ENCODE measurements around the gene MFRP. TPM values are rescaled to one million over a fixed set of nuclear protein-coding genes. Genes with fewer than 3 reads are reported as not detected.

Gene MFRP
- total RNA-seq, 1 experiment from 2014 or later: not detected

GRCh38 chr11:119300198-119300964 lies 46.1 kb downstream of the MFRP start:
- Mint-ChIP-seq H3K9me3 (no peaks in the 10 kb centered on the region), H3K4me1 (no peaks in the 10 kb centered on the region), H3K36me3 (peaks cover 71% of the 10 kb centered on the region), H3K27me3 (ENCODE audit: low read depth) (no peaks in the 10 kb centered on the region), H3K4me3 (no peak overlapping the region), H3K27ac (no peak overlapping the region; the same call in 1 of the 2 replicates)
- ChIA-PET CTCF (interaction anchor here (0.9 to 2.1 kb wide), 2 partner anchors 16 to 40 kb away, joined by 3 to 5 read pairs; no protein-coding TSS in a partner anchor), POLR2A (no interaction called here)
- ATAC-seq (no peak), DNase-seq (ENCODE audit: low spot score) (no peak)
- TF ChIP-seq GABPB1 (CRISPR knock-in tag; IDR thresholded peaks at IDR 0.05): no peak
- no peak for TF ChIP-seq E2F4 (CRISPR knock-in tag; IDR thresholded peaks at IDR 0.05; ENCODE audit: borderline replicate concordance, low read depth)
- no peak for TF ChIP-seq PREB (CRISPR knock-in tag; IDR thresholded peaks at IDR 0.05; ENCODE audit: borderline replicate concordance)
- no peak for TF ChIP-seq ERG (CRISPR knock-in tag; IDR thresholded peaks at IDR 0.05)
- no peak for TF ChIP-seq NR1H2 (CRISPR knock-in tag; IDR thresholded peaks at IDR 0.05)
- TF ChIP-seq ELF4 (CRISPR knock-in tag; IDR thresholded peaks at IDR 0.05; ENCODE audit: low read depth): no peak
- TF ChIP-seq JAZF1 (CRISPR knock-in tag; IDR thresholded peaks at IDR 0.05): no peak
- TF ChIP-seq ZMAT4 (CRISPR knock-in tag; IDR thresholded peaks at IDR 0.05): no peak
- no peak for TF ChIP-seq RELA (CRISPR knock-in tag; IDR thresholded peaks at IDR 0.05; ENCODE audit: borderline replicate concordance)
- no peak for TF ChIP-seq ZNF317 (CRISPR knock-in tag; IDR thresholded peaks at IDR 0.05; ENCODE audit: borderline replicate concordance, low read depth)
- no peak for TF ChIP-seq NR3C1 (CRISPR knock-in tag; conservative IDR thresholded peaks at IDR 0.05; ENCODE audit: low read depth)
- no peak for TF ChIP-seq IRF2 (CRISPR knock-in tag; IDR thresholded peaks at IDR 0.05; ENCODE audit: borderline replicate concordance, low read depth)
- no peak for TF ChIP-seq TEAD1 (CRISPR knock-in tag; IDR thresholded peaks at IDR 0.05)
- TF ChIP-seq TEAD4 (CRISPR knock-in tag; IDR thresholded peaks at IDR 0.05): no peak
- no peak for TF ChIP-seq MYBL2 (CRISPR knock-in tag; IDR thresholded peaks at IDR 0.05)

GRCh38 chr11:119299416-119299815 lies 47.1 kb downstream of the MFRP start:
- no peak for TF ChIP-seq ZBTB43 (CRISPR knock-in tag; IDR thresholded peaks at IDR 0.05)
- no peak for TF ChIP-seq FOXK1 (CRISPR knock-in tag; IDR thresholded peaks at IDR 0.05)
- TF ChIP-seq ARID4B (CRISPR knock-in tag; IDR thresholded peaks at IDR 0.05; ENCODE audit: borderline replicate concordance): no peak
- TF ChIP-seq TEAD1 (CRISPR knock-in tag; IDR thresholded peaks at IDR 0.05): no peak
- TF ChIP-seq ZNF396 (CRISPR knock-in tag; IDR thresholded peaks at IDR 0.05; ENCODE audit: borderline replicate concordance): no peak
- Mint-ChIP-seq H3K27ac (no peak overlapping the region), H3K36me3 (peaks cover 67% of the 10 kb centered on the region), H3K4me3 (no peak overlapping the region), H3K4me1 (no peaks in the 10 kb centered on the region), H3K9me3 (no peaks in the 10 kb centered on the region), H3K27me3 (ENCODE audit: low read depth) (no peaks in the 10 kb centered on the region)
- no peak for ATAC-seq
- ChIA-PET CTCF (interaction anchor here (0.9 to 2.1 kb wide), 2 partner anchors 15 to 41 kb away, joined by 3 to 5 read pairs; no protein-coding TSS in a partner anchor), POLR2A (no interaction called here)
- DNase-seq (ENCODE audit: low spot score): no peak
